Endodermal cell (in vitro differentiated cells): ENCODE data around the gene LTBP1. TPM values are rescaled to one million over a fixed set of nuclear protein-coding genes. Genes with fewer than 3 reads are reported as not detected.

ENCODE experiments used
- DNase-seq: peaks from one replicate; pipeline ENCODE4 v3.0.0-alpha.2; 2017
- H3K27ac ChIP-seq: 2 replicates; pipeline ENCODE4 v1.5.1; 2013; ENCODE audit warnings: mild to moderate bottlenecking, low read depth, low read length, moderate library complexity
- H3K27me3 ChIP-seq: 2 replicates; pipeline ENCODE4 v1.6.1; 2013; ENCODE audit warnings: mild to moderate bottlenecking, low read length, moderate library complexity; ENCODE audit not compliant: insufficient read depth, control insufficient read depth, poor library complexity, severe bottlenecking
- H3K36me3 ChIP-seq: 2 replicates; pipeline ENCODE4 v1.7.0; 2013; ENCODE audit warnings: mild to moderate bottlenecking, low read length, moderate library complexity; ENCODE audit not compliant: control insufficient read depth, insufficient read depth
- H3K4me1 ChIP-seq: one replicate; pipeline ENCODE4 v1.7.0; 2013; ENCODE audit warnings: low read length; ENCODE audit not compliant: control insufficient read depth, insufficient read depth
- H3K4me3 ChIP-seq: 2 replicates; pipeline ENCODE4 v1.5.1; 2013; ENCODE audit warnings: mild to moderate bottlenecking, low read length, moderate library complexity
- H3K9ac ChIP-seq: 2 replicates; pipeline ENCODE4 v1.6.1; 2013; ENCODE audit warnings: mild to moderate bottlenecking, low read length, moderate library complexity; ENCODE audit not compliant: poor library complexity, severe bottlenecking; ENCODE audit errors: extremely low read depth
- H3K9me3 ChIP-seq: 2 replicates; pipeline ENCODE4 v1.6.1; 2013; ENCODE audit warnings: mild to moderate bottlenecking, low read length, moderate library complexity; ENCODE audit not compliant: control insufficient read depth
- H3K27ac Mint-ChIP-seq: 2 replicates; pipeline ENCODE4 v1.8.0; 2020; ENCODE audit warnings: mixed read lengths
- H3K27me3 Mint-ChIP-seq: 2 replicates; pipeline ENCODE4 v1.8.0; 2021; ENCODE audit warnings: mild to moderate bottlenecking, mixed read lengths; ENCODE audit not compliant: insufficient read depth
- H3K36me3 Mint-ChIP-seq: 2 replicates; pipeline ENCODE4 v1.8.0; 2020; ENCODE audit warnings: low read depth, mixed read lengths
- H3K4me1 Mint-ChIP-seq: 2 replicates; pipeline ENCODE4 v1.8.0; 2020; ENCODE audit warnings: mixed read lengths
- H3K4me3 Mint-ChIP-seq: 2 replicates; pipeline ENCODE4 v1.8.0; 2020; ENCODE audit warnings: mild to moderate bottlenecking, moderate library complexity, mixed read lengths
- H3K9me3 Mint-ChIP-seq: 2 replicates; pipeline ENCODE4 v1.8.0; 2020; ENCODE audit warnings: mild to moderate bottlenecking, mixed read lengths
- CTCF ChIP-seq: fragments of 200-600 bp; sonication (generic); conservative IDR thresholded peaks from 2 replicates; pipeline ENCODE4 v1.5.0; 2021; ENCODE audit warnings: antibody characterized with exemption, mild to moderate bottlenecking
- WGBS, 2 experiments: methylation state at CpG; one replicate each; pipeline versions ENCODE4 v1.1.5 to v1.1.7; 2013; ENCODE audit warnings: missing lambda C conversion rate in 2 of 2, mixed read lengths in 1 of 2; ENCODE audit not compliant: insufficient coverage in 1 of 2, insufficient read length in 1 of 2; 5-methylcytosine and 5-hydroxymethylcytosine counted together
- total RNA-seq, 2 donors: library from RNA; stranded (reverse); fragmentation: NEBNext Ultra II Directional in 1 of 2; extraction: Animal tissue kit (Norgen Biotek cat#: 25700) in 1 of 2; gene quantifications; 2 replicates in 1 of 2; 3 replicates in 1 of 2; pipeline ENCODE4 v1.2.1, GENCODE V29; 2021

LTBP1 gene
- total RNA-seq, 2 donors from 2014 or later: 43.2 to 43.4 TPM

GRCh38 chr2:33272001-33272400 is 325.2 kb downstream of the LTBP1 start:
- no peaks in the 10 kb centered on the region for H3K27me3 Mint-ChIP-seq

GRCh38 chr2:33273479-33273878 is 326.7 kb downstream of the LTBP1 start:
- Histone ChIP-seq H3K27me3 (no peaks in the 10 kb centered on the region), H3K4me3 (no peak overlapping the region), H3K27ac (no peak overlapping the region), H3K9me3 (no peaks in the 10 kb centered on the region), H3K4me1 (no peaks in the 10 kb centered on the region), H3K9ac (no peak overlapping the region), H3K36me3 (no peaks in the 10 kb centered on the region)
- 100% methylated on average over 1 of the region's 1 CpG; no CpG with 5 or more reads in 1 of the 2 experiments for WGBS, 2 experiments
- no peaks in the 10 kb centered on the region for H3K4me1 Mint-ChIP-seq
- H3K27me3 Mint-ChIP-seq: no peaks in the 10 kb centered on the region
- H3K36me3 Mint-ChIP-seq: peaks cover 22% of the 10 kb centered on the region
- H3K9me3 Mint-ChIP-seq: no peaks in the 10 kb centered on the region
- no peak for DNase-seq
- H3K27ac Mint-ChIP-seq: no peak overlapping the region
- no peak overlapping the region for H3K4me3 Mint-ChIP-seq
- no peak for TF ChIP-seq CTCF

More at GRCh38 chr2:33272001-33272400, 325.2 kb downstream of the LTBP1 start:
- Histone ChIP-seq H3K27ac (no peak overlapping the region), H3K9me3 (peaks cover 5% of the 10 kb centered on the region), H3K9ac (no peak overlapping the region), H3K4me1 (no peaks in the 10 kb centered on the region), H3K27me3 (no peaks in the 10 kb centered on the region), H3K36me3 (no peaks in the 10 kb centered on the region), H3K4me3 (no peak overlapping the region)
- Mint-ChIP-seq H3K36me3 (peaks cover 23% of the 10 kb centered on the region), H3K9me3 (no peaks in the 10 kb centered on the region), H3K27ac (no peak overlapping the region), H3K4me1 (no peaks in the 10 kb centered on the region), H3K4me3 (no peak overlapping the region)
- TF ChIP-seq CTCF: no peak
- DNase-seq: no peak
- 88 to 97% methylated on average over 2 to 4 of the region's 4 CpGs for WGBS, 2 experiments

- no peak overlapping the region for H3K27ac ChIP-seq
- no peaks in the 10 kb centered on the region for H3K27me3 ChIP-seq
- 88 to 90% methylated on average over 1 to 5 of the region's 5 CpGs for whole genome bisulfite sequencing, 2 experiments
- H3K27me3 Mint-ChIP-seq: no peaks in the 10 kb centered on the region
- no peak overlapping the region for H3K9ac ChIP-seq
- H3K9me3 Mint-ChIP-seq: no peaks in the 10 kb centered on the region
- no peak for TF ChIP-seq CTCF
- no peak for DNase-seq
- no peaks in the 10 kb centered on the region for H3K36me3 ChIP-seq
- no peaks in the 10 kb centered on the region for H3K4me1 Mint-ChIP-seq
- H3K36me3 Mint-ChIP-seq: peaks cover 22% of the 10 kb centered on the region
- H3K4me1 ChIP-seq: no peaks in the 10 kb centered on the region
- no peak overlapping the region for H3K27ac Mint-ChIP-seq
- H3K4me3 ChIP-seq: no peak overlapping the region
- H3K9me3 ChIP-seq: no peaks in the 10 kb centered on the region
- no peak overlapping the region for H3K4me3 Mint-ChIP-seq
These were observed 327.8 kb downstream of the LTBP1 start for GRCh38 chr2:33274524-33274923.
